ENCODE results near the gene NAV3. TPM values are rescaled to one million over a fixed set of nuclear protein-coding genes. Genes with fewer than 3 reads are reported as not detected.

Gene NAV3
- total RNA-seq, 2 experiments from 2014 or later: not detected

DNA sequence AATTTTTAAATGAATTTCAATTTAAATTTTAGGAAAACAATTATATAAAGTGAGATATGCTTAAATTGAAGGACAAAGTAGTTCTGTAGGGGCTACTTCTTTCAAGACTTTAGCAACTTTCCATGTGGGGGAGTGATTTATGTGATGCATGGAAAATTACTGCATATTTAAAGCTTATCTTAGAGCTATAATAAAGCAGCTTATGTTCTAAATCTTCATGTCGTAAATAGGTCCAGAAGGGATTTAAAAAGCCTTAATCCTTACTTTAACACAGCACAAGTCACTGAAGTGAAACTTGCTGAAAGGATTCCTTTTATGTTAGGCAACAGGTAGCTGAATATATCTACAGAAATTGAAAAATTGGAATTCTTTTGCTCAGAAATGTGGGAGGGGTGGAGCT is 340.4 kb downstream of the NAV3 start:
- no peak for DNase-seq
- Mint-ChIP-seq H3K27ac (no peak overlapping the region), H3K4me3 (no peak overlapping the region), H3K36me3 (no peaks in the 10 kb centered on the region), H3K9me3 (ENCODE audit: low read depth) (peaks cover 4% of the 10 kb centered on the region), H3K4me1 (no peaks in the 10 kb centered on the region), H3K27me3 (no peaks in the 10 kb centered on the region)
- CTCF ChIA-PET: no interaction called here
- ATAC-seq: no peak

DNA sequence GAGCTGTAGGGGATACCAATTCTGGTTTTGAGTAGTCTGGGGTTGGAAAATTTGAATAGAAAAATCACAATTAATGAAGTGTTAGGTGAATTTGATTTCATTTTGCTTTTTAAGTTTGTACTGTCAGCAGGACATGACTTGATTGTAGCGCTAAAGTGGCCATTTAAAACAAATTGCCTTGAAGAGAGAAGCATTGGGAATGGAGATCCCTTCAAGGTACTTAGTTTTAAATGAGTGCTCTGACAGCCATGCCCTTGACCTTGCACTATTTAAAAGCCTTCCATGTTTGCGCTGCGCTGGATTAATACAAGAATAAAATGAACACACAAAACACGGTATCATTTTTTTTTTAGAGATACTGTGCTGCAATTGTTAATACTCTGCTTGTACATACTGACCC is 345.9 kb downstream of the NAV3 start:
- no peaks in the 10 kb centered on the region for H3K36me3 Mint-ChIP-seq
- peaks cover 4% of the 10 kb centered on the region for H3K9me3 Mint-ChIP-seq (ENCODE audit: low read depth)
- DNase-seq (no peak), ATAC-seq (no peak)
- H3K27ac Mint-ChIP-seq: no peak overlapping the region
- H3K4me3 Mint-ChIP-seq: no peak overlapping the region
- no peaks in the 10 kb centered on the region for H3K27me3 Mint-ChIP-seq
- H3K4me1 Mint-ChIP-seq: peaks cover 2% of the 10 kb centered on the region
- CTCF ChIA-PET: no interaction called here

DNA sequence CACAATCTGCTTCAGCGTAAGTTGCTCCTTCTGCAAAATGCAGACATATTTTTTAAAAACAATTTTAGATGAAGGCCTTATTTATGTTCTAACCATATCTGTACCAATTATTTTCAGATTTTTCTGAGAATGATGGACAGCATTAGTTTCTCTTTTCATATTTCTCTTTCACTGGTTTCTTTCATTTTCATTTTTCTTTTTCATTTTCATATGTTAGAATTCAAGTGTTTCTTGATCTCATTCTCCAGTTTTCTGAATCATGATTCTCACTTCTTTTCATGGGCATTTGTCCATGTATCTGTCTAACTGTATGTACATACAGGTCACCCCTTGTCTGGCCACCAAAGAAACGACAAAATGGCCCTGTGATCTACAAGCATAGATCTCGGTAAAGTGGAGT is 346.6 kb downstream of the NAV3 start:
- DNase-seq (no peak), ATAC-seq (no peak)
- Mint-ChIP-seq H3K27ac (no peak overlapping the region), H3K4me3 (no peak overlapping the region), H3K27me3 (no peaks in the 10 kb centered on the region), H3K9me3 (ENCODE audit: low read depth) (peaks cover 4% of the 10 kb centered on the region), H3K4me1 (peaks cover 2% of the 10 kb centered on the region), H3K36me3 (no peaks in the 10 kb centered on the region)
- CTCF ChIA-PET: no interaction called here

DNA sequence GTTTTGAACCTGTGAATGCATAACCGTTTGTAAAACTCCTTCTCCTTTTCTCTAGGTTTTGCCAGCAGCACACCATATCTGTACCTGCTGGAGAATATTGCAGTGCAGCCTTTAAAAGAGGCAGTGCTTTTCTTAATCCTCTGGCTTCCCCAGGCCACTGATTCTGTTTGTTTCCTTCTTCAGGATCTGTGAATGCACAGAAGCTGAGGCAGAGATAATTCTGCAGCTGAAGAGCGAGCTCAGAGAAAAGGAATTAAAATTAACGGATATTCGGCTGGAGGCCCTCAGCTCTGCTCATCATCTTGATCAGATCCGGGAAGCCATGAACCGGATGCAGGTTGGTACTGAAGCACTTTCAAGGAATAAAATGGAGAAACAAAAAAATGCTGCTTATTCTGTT is 348.7 kb downstream of the NAV3 start:
- Mint-ChIP-seq H3K27me3 (no peaks in the 10 kb centered on the region), H3K36me3 (no peaks in the 10 kb centered on the region), H3K9me3 (ENCODE audit: low read depth) (peaks cover 5% of the 10 kb centered on the region), H3K4me3 (no peak overlapping the region), H3K4me1 (peaks cover 2% of the 10 kb centered on the region), H3K27ac (no peak overlapping the region)
- CTCF ChIA-PET: no interaction called here
- ATAC-seq (no peak), DNase-seq (no peak)

- H3K4me1 Mint-ChIP-seq: peaks cover 2% of the 10 kb centered on the region
- H3K9me3 Mint-ChIP-seq (ENCODE audit: low read depth): peaks cover 5% of the 10 kb centered on the region
- CTCF ChIA-PET: no interaction called here
- DNase-seq (no peak), ATAC-seq (no peak)
- H3K27me3 Mint-ChIP-seq: no peaks in the 10 kb centered on the region
- no peak overlapping the region for H3K4me3 Mint-ChIP-seq
- H3K36me3 Mint-ChIP-seq: no peaks in the 10 kb centered on the region
- no peak overlapping the region for H3K27ac Mint-ChIP-seq
Observed at GRCh38 chr12:78181544-78182162, 351.0 kb downstream of the NAV3 start.

GRCh38 chr12:78183824-78184223 is 353.1 kb downstream of the NAV3 start:
- DNase-seq (no peak), ATAC-seq (no peak)
- Mint-ChIP-seq H3K27me3 (no peaks in the 10 kb centered on the region), H3K4me3 (no peak overlapping the region), H3K9me3 (ENCODE audit: low read depth) (peaks cover 3% of the 10 kb centered on the region), H3K27ac (no peak overlapping the region), H3K36me3 (no peaks in the 10 kb centered on the region), H3K4me1 (no peaks in the 10 kb centered on the region)
- CTCF ChIA-PET: no interaction called here

- no peaks in the 10 kb centered on the region for H3K4me1 Mint-ChIP-seq
- CTCF ChIA-PET: no interaction called here
- peaks cover 3% of the 10 kb centered on the region for H3K9me3 Mint-ChIP-seq (ENCODE audit: low read depth)
- H3K27me3 Mint-ChIP-seq: no peaks in the 10 kb centered on the region
- no peak overlapping the region for H3K4me3 Mint-ChIP-seq
- no peak overlapping the region for H3K27ac Mint-ChIP-seq
- DNase-seq (no peak), ATAC-seq (no peak)
- H3K36me3 Mint-ChIP-seq: no peaks in the 10 kb centered on the region
Observed at GRCh38 chr12:78185109-78185508, 354.4 kb downstream of the NAV3 start.

DNA sequence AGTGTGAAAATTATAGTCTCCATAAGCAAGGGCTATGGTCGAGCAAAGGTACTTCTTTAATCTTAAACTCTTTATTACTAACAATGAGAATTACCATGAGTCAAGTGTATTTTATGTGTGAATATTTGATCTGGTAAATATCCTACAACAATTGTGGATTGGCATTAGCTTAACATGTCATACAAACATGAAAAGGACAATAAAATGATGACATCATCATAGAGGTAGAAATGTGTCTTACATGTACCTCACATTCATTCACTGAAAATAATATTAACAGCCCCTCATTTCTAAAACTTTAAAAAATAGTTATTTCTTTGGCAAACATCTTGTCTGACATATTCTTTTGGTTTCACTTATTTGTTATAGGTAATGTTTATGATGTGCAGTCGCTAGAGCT is 355.0 kb downstream of the NAV3 start:
- H3K27ac Mint-ChIP-seq: no peak overlapping the region
- no peak for DNase-seq
- no peaks in the 10 kb centered on the region for H3K36me3 Mint-ChIP-seq
- H3K9me3 Mint-ChIP-seq (ENCODE audit: low read depth): peaks cover 3% of the 10 kb centered on the region
- no peaks in the 10 kb centered on the region for H3K27me3 Mint-ChIP-seq
- H3K4me3 Mint-ChIP-seq: no peak overlapping the region
- no peak for ATAC-seq
- CTCF ChIA-PET: no interaction called here
- no peaks in the 10 kb centered on the region for H3K4me1 Mint-ChIP-seq

- ATAC-seq (no peak), DNase-seq (no peak)
- H3K9me3 Mint-ChIP-seq (ENCODE audit: low read depth): peaks cover 3% of the 10 kb centered on the region
- no peaks in the 10 kb centered on the region for H3K4me1 Mint-ChIP-seq
- CTCF ChIA-PET: no interaction called here
- no peak overlapping the region for H3K4me3 Mint-ChIP-seq
- H3K27me3 Mint-ChIP-seq: no peaks in the 10 kb centered on the region
- H3K27ac Mint-ChIP-seq: no peak overlapping the region
- no peaks in the 10 kb centered on the region for H3K36me3 Mint-ChIP-seq
Observed at GRCh38 chr12:78186670-78187069, 356.0 kb downstream of the NAV3 start.

- H3K4me1 Mint-ChIP-seq: no peaks in the 10 kb centered on the region
- H3K9me3 Mint-ChIP-seq (ENCODE audit: low read depth): peaks cover 3% of the 10 kb centered on the region
- H3K36me3 Mint-ChIP-seq: no peaks in the 10 kb centered on the region
- CTCF ChIA-PET: no interaction called here
- DNase-seq (no peak), ATAC-seq (no peak)
- no peaks in the 10 kb centered on the region for H3K27me3 Mint-ChIP-seq
- no peak overlapping the region for H3K4me3 Mint-ChIP-seq
- H3K27ac Mint-ChIP-seq: no peak overlapping the region
Observed at GRCh38 chr12:78187741-78188140, 357.0 kb downstream of the NAV3 start.

DNA sequence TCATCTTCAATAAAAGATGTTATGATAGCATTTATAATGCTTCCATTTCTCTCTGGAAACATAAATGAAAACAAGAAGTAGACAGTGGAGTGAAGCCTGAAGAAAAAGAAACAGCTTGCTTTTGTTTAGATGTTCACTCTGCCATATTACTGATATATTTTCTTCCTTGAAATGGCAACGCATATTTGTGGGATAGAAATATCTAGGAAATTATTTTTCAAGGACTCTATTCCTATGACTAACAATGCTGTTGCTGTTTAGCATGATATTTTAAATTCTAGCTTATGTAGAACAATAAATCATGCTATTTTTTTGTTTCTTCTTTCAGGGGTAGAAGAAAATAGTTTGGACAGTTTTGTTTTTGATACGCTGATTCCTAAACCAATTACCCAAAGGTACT is 359.0 kb downstream of the NAV3 start:
- H3K4me3 Mint-ChIP-seq: no peak overlapping the region
- H3K27ac Mint-ChIP-seq: no peak overlapping the region
- DNase-seq: no peak
- ATAC-seq: no peak
- peaks cover 5% of the 10 kb centered on the region for H3K9me3 Mint-ChIP-seq (ENCODE audit: low read depth)
- CTCF ChIA-PET: no interaction called here
- H3K36me3 Mint-ChIP-seq: no peaks in the 10 kb centered on the region
- no peaks in the 10 kb centered on the region for H3K4me1 Mint-ChIP-seq
- no peaks in the 10 kb centered on the region for H3K27me3 Mint-ChIP-seq

DNA sequence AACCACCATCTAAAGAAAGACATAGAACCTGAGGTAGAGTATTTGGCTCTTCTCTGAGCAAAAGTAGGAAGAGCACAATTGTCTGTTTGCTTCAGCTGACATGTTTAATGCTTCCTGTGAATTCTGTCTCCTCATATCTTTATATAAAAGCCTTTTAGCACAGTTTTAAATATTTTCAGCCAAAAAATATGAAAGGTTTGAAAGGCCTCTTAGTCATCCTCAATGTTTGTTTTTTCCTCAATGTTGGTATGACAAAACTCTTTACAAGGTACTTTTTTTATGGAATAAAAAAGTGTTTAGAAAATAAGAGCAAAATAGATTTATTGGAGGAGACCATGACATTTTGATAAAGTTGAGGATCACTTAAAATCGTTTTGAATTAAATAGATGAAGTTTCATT is 360.9 kb downstream of the NAV3 start:
- CTCF ChIA-PET: no interaction called here
- Mint-ChIP-seq H3K9me3 (ENCODE audit: low read depth) (peaks cover 6% of the 10 kb centered on the region), H3K27ac (no peak overlapping the region), H3K27me3 (no peaks in the 10 kb centered on the region), H3K36me3 (no peaks in the 10 kb centered on the region), H3K4me1 (no peaks in the 10 kb centered on the region), H3K4me3 (no peak overlapping the region)
- ATAC-seq (no peak), DNase-seq (no peak)

GRCh38 chr12:78192979-78193378 is 362.3 kb downstream of the NAV3 start:
- Mint-ChIP-seq H3K4me1 (no peaks in the 10 kb centered on the region), H3K9me3 (ENCODE audit: low read depth) (peaks cover 4% of the 10 kb centered on the region), H3K36me3 (no peaks in the 10 kb centered on the region), H3K4me3 (no peak overlapping the region), H3K27me3 (no peaks in the 10 kb centered on the region), H3K27ac (no peak overlapping the region)
- ATAC-seq (no peak), DNase-seq (no peak)
- CTCF ChIA-PET: no interaction called here

DNA sequence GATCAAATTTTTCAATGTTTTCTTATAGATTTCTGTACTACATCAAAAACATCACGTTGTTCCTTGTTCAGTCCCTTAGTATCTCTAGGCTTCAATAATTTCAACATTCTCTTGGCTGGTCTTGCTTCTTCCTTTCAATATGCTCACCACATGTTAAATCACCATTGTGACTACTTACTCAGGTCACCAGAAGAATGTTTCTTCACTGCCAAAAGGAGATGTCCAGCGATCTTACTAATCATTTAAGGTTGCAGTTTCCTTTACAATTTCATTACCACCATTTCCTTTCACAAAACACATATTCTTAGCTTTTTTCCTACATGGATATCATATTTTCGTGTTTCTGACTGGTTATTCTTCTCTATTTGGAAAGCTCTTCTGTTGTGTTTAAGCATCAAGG is 363.8 kb downstream of the NAV3 start:
- no peak for DNase-seq
- peaks cover 4% of the 10 kb centered on the region for H3K9me3 Mint-ChIP-seq (ENCODE audit: low read depth)
- H3K4me1 Mint-ChIP-seq: no peaks in the 10 kb centered on the region
- no peak overlapping the region for H3K4me3 Mint-ChIP-seq
- H3K27me3 Mint-ChIP-seq: no peaks in the 10 kb centered on the region
- H3K36me3 Mint-ChIP-seq: no peaks in the 10 kb centered on the region
- CTCF ChIA-PET: no interaction called here
- no peak overlapping the region for H3K27ac Mint-ChIP-seq
- ATAC-seq: no peak

DNA sequence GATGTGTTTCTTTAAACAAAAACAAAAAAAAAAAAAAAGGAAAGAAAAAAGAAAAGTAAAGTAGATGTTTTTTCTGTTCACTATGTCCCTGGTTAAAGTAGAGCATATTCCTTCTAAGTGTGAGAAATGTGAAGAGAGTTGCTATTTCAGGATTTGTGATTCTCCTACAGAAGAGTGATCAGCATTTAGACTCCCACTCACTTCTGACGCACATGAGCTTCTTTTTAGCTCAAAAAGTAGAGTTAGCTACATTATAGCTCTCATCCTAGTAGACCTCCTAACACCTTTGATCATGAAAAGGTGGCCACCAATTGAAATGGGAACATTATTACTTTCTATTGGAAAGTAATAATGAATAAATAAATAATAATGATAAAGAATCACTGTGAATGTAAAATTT is 368.2 kb downstream of the NAV3 start:
- CTCF ChIA-PET: no interaction called here
- H3K9me3 Mint-ChIP-seq (ENCODE audit: low read depth): peaks cover 3% of the 10 kb centered on the region
- no peaks in the 10 kb centered on the region for H3K27me3 Mint-ChIP-seq
- H3K4me1 Mint-ChIP-seq: no peaks in the 10 kb centered on the region
- DNase-seq (no peak), ATAC-seq (no peak)
- no peak overlapping the region for H3K4me3 Mint-ChIP-seq
- H3K36me3 Mint-ChIP-seq: no peaks in the 10 kb centered on the region
- H3K27ac Mint-ChIP-seq: no peak overlapping the region

Measured in activated CD8-positive, alpha-beta memory T cell treated with anti-CD3 and anti-CD28 coated beads, Interleukin-2, amount 10 ng/mL, durations not matched to agents 7 days and 5 days (primary cell).